HepG2 (cell line): Measurements from ENCODE around the gene FBXO4.

Experiments
- CHD2 ChIP-seq: IDR thresholded peaks from 2 replicates; pipeline ENCODE4 v1.6.1; 2011; ENCODE audit warnings: low read depth, low read length, improper control_type of control experiment
- ELF1 ChIP-seq: sonication (generic); formaldehyde crosslinking; IDR thresholded peaks from 2 replicates; pipeline ENCODE4 v1.4.0; 2020; ENCODE audit warnings: missing genetic modification reagents
- IKZF4 ChIP-seq: sonication (generic); formaldehyde crosslinking; IDR thresholded peaks from 2 replicates; pipeline ENCODE4 v1.5.1; 2020; ENCODE audit warnings: borderline replicate concordance, mild to moderate bottlenecking, low read depth, missing genetic modification reagents; ENCODE audit errors: not compliant biosample characterization
- POLR2A ChIP-seq, 2 experiments: IDR thresholded peaks; 2 replicates each; pipeline ENCODE4 v1.6.1; 2011; ENCODE audit warnings: low read depth in 2 of 2, low read length in 2 of 2, mild to moderate bottlenecking in 1 of 2, moderate library complexity in 1 of 2; ENCODE audit not compliant: insufficient read depth in 1 of 2
- ZNF713 ChIP-seq: sonication (generic); formaldehyde crosslinking; IDR thresholded peaks from 2 replicates; pipeline ENCODE4 v1.4.0; 2020; ENCODE audit warnings: mild to moderate bottlenecking, missing genetic modification reagents
- TF ChIP-seq, protein P1 (sequence below): sonication (generic); formaldehyde crosslinking; IDR thresholded peaks from 2 replicates; pipeline ENCODE4 v1.5.0; 2020; ENCODE audit warnings: mild to moderate bottlenecking, missing genetic modification reagents, moderate library complexity
- TF ChIP-seq, protein P2 (sequence below): sonication (generic); formaldehyde crosslinking; IDR thresholded peaks from 2 replicates; pipeline ENCODE4 v1.4.0; 2020; ENCODE audit warnings: missing genetic modification reagents, borderline replicate concordance

DNA sequence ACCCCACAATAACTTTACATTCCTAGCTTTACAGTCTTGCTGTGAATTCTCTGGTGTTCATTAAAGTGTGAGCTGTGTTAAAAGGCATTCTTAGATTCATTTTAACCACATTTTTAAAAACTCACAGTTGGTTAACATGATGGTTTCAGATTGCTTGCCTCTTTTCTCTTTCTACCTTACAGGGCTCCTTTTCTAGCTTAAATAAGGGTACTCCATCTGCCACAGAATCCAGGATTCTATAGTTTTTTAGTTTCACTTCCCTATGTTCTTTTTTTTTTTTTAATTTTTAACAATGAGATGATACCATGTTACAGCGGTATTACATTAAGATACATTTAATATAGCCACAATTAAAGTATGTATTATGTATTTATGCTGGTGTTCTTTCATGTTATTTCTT is 3.9 kb upstream of the FBXO4 start:
- TF ChIP-seq ZNF713 (CRISPR knock-in tag), result no peak
- TF ChIP-seq, protein P1, sequence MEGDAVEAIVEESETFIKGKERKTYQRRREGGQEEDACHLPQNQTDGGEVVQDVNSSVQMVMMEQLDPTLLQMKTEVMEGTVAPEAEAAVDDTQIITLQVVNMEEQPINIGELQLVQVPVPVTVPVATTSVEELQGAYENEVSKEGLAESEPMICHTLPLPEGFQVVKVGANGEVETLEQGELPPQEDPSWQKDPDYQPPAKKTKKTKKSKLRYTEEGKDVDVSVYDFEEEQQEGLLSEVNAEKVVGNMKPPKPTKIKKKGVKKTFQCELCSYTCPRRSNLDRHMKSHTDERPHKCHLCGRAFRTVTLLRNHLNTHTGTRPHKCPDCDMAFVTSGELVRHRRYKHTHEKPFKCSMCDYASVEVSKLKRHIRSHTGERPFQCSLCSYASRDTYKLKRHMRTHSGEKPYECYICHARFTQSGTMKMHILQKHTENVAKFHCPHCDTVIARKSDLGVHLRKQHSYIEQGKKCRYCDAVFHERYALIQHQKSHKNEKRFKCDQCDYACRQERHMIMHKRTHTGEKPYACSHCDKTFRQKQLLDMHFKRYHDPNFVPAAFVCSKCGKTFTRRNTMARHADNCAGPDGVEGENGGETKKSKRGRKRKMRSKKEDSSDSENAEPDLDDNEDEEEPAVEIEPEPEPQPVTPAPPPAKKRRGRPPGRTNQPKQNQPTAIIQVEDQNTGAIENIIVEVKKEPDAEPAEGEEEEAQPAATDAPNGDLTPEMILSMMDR, result no peak
- no peak for TF ChIP-seq ELF1 (CRISPR knock-in tag)
- no peak for TF ChIP-seq CHD2
- no peak for TF ChIP-seq IKZF4 (CRISPR knock-in tag)
- TF ChIP-seq POLR2A (IDR thresholded peaks at IDR 0.05; ENCODE audit: insufficient read depth in 1 of 2, low read depth in 2 of 2, low read length in 2 of 2), result no peak
- TF ChIP-seq, protein P2, sequence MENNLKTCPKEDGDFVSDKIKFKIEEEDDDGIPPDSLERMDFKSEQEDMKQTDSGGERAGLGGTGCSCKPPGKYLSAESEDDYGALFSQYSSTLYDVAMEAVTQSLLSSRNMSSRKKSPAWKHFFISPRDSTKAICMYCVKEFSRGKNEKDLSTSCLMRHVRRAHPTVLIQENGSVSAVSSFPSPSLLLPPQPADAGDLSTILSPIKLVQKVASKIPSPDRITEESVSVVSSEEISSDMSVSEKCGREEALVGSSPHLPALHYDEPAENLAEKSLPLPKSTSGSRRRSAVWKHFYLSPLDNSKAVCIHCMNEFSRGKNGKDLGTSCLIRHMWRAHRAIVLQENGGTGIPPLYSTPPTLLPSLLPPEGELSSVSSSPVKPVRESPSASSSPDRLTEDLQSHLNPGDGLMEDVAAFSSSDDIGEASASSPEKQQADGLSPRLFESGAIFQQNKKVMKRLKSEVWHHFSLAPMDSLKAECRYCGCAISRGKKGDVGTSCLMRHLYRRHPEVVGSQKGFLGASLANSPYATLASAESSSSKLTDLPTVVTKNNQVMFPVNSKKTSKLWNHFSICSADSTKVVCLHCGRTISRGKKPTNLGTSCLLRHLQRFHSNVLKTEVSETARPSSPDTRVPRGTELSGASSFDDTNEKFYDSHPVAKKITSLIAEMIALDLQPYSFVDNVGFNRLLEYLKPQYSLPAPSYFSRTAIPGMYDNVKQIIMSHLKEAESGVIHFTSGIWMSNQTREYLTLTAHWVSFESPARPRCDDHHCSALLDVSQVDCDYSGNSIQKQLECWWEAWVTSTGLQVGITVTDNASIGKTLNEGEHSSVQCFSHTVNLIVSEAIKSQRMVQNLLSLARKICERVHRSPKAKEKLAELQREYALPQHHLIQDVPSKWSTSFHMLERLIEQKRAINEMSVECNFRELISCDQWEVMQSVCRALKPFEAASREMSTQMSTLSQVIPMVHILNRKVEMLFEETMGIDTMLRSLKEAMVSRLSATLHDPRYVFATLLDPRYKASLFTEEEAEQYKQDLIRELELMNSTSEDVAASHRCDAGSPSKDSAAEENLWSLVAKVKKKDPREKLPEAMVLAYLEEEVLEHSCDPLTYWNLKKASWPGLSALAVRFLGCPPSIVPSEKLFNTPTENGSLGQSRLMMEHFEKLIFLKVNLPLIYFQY (CRISPR knock-in tag), result no peak
